HG03060 (cell line): ENCODE results near the gene P2RY4.
"Not testable (repeated sequence)": the region's sequence is repeated elsewhere in the genome, so short reads cannot be mapped to it uniquely, and the experiment has no call there.

ENCODE experiments used
- ATAC-seq: cut with Tn5 transposase; IDR thresholded peaks from one replicate; pipeline ENCODE4 v1.9.1; 2021; ENCODE audit warnings: low read depth, moderate number of reproducible peaks; ENCODE audit not compliant: unreplicated experiment

Gene P2RY4

GRCh38 chrX:70247252-70247651 lies 12.8 kb downstream of the P2RY4 start:
- ATAC-seq = no peak

GRCh38 chrX:70244881-70245280 lies 15.1 kb downstream of the P2RY4 start:
- ATAC-seq = no peak

GRCh38 chrX:70243601-70244000 lies 16.4 kb downstream of the P2RY4 start:
- not testable (repeated sequence) for ATAC-seq

- ATAC-seq = no peak
Observed at GRCh38 chrX:70241501-70241900, 18.5 kb downstream of the P2RY4 start.

- no peak for ATAC-seq
Observed at GRCh38 chrX:70240751-70241150, 19.3 kb downstream of the P2RY4 start.

GRCh38 chrX:70234355-70234754 lies 25.6 kb downstream of the P2RY4 start, which contains the start of gene AWAT1:
AWAT1 (plus strand) TSS chrX:70234655; CDS start chrX:70234696, 41 bp downstream.
- no peak for ATAC-seq

GRCh38 chrX:70231666-70232065 lies 28.3 kb downstream of the P2RY4 start:
- ATAC-seq = no peak

- no peak for ATAC-seq
Observed at GRCh38 chrX:70226687-70227086, 33.3 kb downstream of the P2RY4 start.

GRCh38 chrX:70226048-70226447 lies 34.0 kb downstream of the P2RY4 start:
- no peak for ATAC-seq

- ATAC-seq = no peak
Observed at GRCh38 chrX:70219938-70220764, 39.9 kb downstream of the P2RY4 start.

- ATAC-seq = not testable (repeated sequence)
Observed at GRCh38 chrX:70209570-70209969, 50.4 kb downstream of the P2RY4 start.

GRCh38 chrX:70208479-70208878 lies 51.5 kb downstream of the P2RY4 start:
- ATAC-seq = no peak
